Astrocyte of the cerebellum (primary cell): ENCODE data around the gene KLK14.

Experiments
- DNase-seq: peaks from one replicate; pipeline ENCODE4 v3.0.0-alpha.2; 2011; ENCODE audit warnings: low read depth
- H3K4me3 ChIP-seq: 2 replicates; pipeline ENCODE4 v1.5.1; 2011; ENCODE audit warnings: mild to moderate bottlenecking, low read depth, low read length, moderate library complexity
- CTCF ChIP-seq: IDR thresholded peaks from 2 replicates; pipeline ENCODE4 v1.5.1; 2012; ENCODE audit warnings: low read length, low read depth, moderate library complexity, mild to moderate bottlenecking; ENCODE audit errors: missing control alignments
- in situ Hi-C: cut with HindIII; loops from 2 replicates; pipeline ENCODE4 v1.10.0; 2017; ENCODE audit warnings: low sequenced_read_pairs

The KLK14 gene

GRCh38 chr19:51091895-51092873, 9.5 kb upstream of the KLK14 start:
- H3K4me3 ChIP-seq = no peak overlapping the region
- no peak for DNase-seq
- no peak for TF ChIP-seq CTCF
- in situ Hi-C loops = no loop called here

GRCh38 chr19:51091126-51091525, 8.4 kb upstream of the KLK14 start:
- DNase-seq = no peak
- no peak for TF ChIP-seq CTCF
- in situ Hi-C loops = no loop called here
- H3K4me3 ChIP-seq = no peak overlapping the region

- DNase-seq = no peak
- in situ Hi-C loops = no loop called here
- TF ChIP-seq CTCF = no peak
- no peak overlapping the region for H3K4me3 ChIP-seq
These were observed 7.8 kb upstream of the KLK14 start for GRCh38 chr19:51090471-51090870.

GRCh38 chr19:51089786-51090185, 7.1 kb upstream of the KLK14 start:
- DNase-seq = no peak
- in situ Hi-C loops = no loop called here
- TF ChIP-seq CTCF = no peak
- H3K4me3 ChIP-seq = no peak overlapping the region

GRCh38 chr19:51086153-51086850, 3.6 kb upstream of the KLK14 start:
- H3K4me3 ChIP-seq = no peak overlapping the region
- in situ Hi-C loops = no loop called here
- TF ChIP-seq CTCF = no peak
- DNase-seq = no peak

- no peak overlapping the region for H3K4me3 ChIP-seq
- no peak for TF ChIP-seq CTCF
- no peak for DNase-seq
- in situ Hi-C loops = no loop called here
These were observed 1.8 kb upstream of the KLK14 start for GRCh38 chr19:51084505-51084904.
